Measurements from ENCODE around the gene SDHD. TPM values are rescaled to one million over a fixed set of nuclear protein-coding genes. Genes with fewer than 3 reads are reported as not detected.

The SDHD gene
- total RNA-seq, 1 donor from 2014 or later = 69.7 TPM

- no peak for DNase-seq (ENCODE audit: low read depth)
- TF ChIP-seq CTCF (IDR thresholded peaks at IDR 0.05; ENCODE audit: insufficient read depth, low read length, poor library complexity, severe bottlenecking) = no peak
Measured at GRCh38 chr11:112114460-112114859, 27.8 kb downstream of the SDHD start.

GRCh38 chr11:112115386-112115785, 28.7 kb downstream of the SDHD start:
- H3K36me3 ChIP-seq (ENCODE audit: control insufficient read depth, insufficient read depth, low read length) = no peaks in the 10 kb centered on the region
- no peak for DNase-seq (ENCODE audit: low read depth)
- no peak overlapping the region for H3K4me3 ChIP-seq (ENCODE audit: low read depth, low read length)
- no peak for TF ChIP-seq CTCF (IDR thresholded peaks at IDR 0.05; ENCODE audit: insufficient read depth, low read length, poor library complexity, severe bottlenecking)
- H3K27me3 ChIP-seq (ENCODE audit: control insufficient read depth, insufficient read depth, low read length) = no peaks in the 10 kb centered on the region

More at GRCh38 chr11:112114460-112114859, 27.8 kb downstream of the SDHD start:
- H3K36me3 ChIP-seq (ENCODE audit: control insufficient read depth, insufficient read depth, low read length) = no peaks in the 10 kb centered on the region
- H3K27me3 ChIP-seq (ENCODE audit: control insufficient read depth, insufficient read depth, low read length) = no peaks in the 10 kb centered on the region
- H3K4me3 ChIP-seq (ENCODE audit: low read depth, low read length) = no peak overlapping the region

DNA sequence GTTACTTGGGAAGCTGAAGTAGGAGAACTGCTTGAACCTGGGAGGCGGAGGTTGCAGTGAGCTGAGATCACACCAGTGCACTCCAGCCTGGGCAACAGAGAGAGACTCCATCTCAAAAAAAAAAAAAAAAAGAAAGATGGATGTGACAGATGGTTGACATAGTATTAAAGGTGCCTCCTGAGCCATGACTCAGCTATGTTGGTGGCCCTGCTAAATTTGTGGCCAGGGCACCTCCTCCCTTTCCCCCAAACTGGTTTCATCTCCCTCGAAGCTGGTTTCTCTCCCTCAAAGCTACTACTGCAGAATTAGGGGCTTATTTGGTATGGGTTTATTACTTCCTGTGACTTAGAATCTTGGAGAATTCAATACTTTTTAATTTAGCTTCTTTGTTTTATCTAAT, 31.5 kb downstream of the SDHD start:
- Histone ChIP-seq H3K36me3 (ENCODE audit: control insufficient read depth, insufficient read depth, low read length) (no peaks in the 10 kb centered on the region), H3K27me3 (ENCODE audit: control insufficient read depth, insufficient read depth, low read length) (no peaks in the 10 kb centered on the region), H3K4me3 (ENCODE audit: low read depth, low read length) (no peak overlapping the region)
- no peak for TF ChIP-seq CTCF (IDR thresholded peaks at IDR 0.05; ENCODE audit: insufficient read depth, low read length, poor library complexity, severe bottlenecking)
- DNase-seq (ENCODE audit: low read depth) = no peak

- no peak overlapping the region for H3K4me3 ChIP-seq (ENCODE audit: low read depth, low read length)
- TF ChIP-seq CTCF (IDR thresholded peaks at IDR 0.05; ENCODE audit: insufficient read depth, low read length, poor library complexity, severe bottlenecking) = no peak
- no peaks in the 10 kb centered on the region for H3K27me3 ChIP-seq (ENCODE audit: control insufficient read depth, insufficient read depth, low read length)
- H3K36me3 ChIP-seq (ENCODE audit: control insufficient read depth, insufficient read depth, low read length) = no peaks in the 10 kb centered on the region
- no peak for DNase-seq (ENCODE audit: low read depth)
Measured at GRCh38 chr11:112121981-112122615, 35.4 kb downstream of the SDHD start.

DNA sequence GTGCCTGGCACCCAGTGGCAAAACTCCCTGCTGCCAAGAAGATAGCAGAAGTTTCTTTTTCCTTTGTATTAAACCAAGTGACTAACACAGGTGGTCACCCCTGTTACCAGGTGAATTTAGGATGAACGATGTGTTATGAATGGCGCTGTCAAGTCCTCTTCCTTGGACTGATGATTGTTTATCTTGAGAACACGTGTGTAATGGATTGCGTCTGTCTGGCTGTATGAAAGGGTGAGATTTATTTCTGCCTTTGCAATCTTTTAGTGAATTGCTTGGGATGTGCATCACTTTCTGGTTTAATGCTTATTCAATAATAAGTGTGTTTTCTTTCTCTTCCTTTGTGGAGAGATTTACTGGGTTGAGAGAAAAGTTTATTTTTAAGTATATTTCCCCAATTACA, 36.5 kb downstream of the SDHD start:
- H3K36me3 ChIP-seq (ENCODE audit: control insufficient read depth, insufficient read depth, low read length) = no peaks in the 10 kb centered on the region
- H3K4me3 ChIP-seq (ENCODE audit: low read depth, low read length) = no peak overlapping the region
- no peak for DNase-seq (ENCODE audit: low read depth)
- no peaks in the 10 kb centered on the region for H3K27me3 ChIP-seq (ENCODE audit: control insufficient read depth, insufficient read depth, low read length)
- no peak for TF ChIP-seq CTCF (IDR thresholded peaks at IDR 0.05; ENCODE audit: insufficient read depth, low read length, poor library complexity, severe bottlenecking)

- no peaks in the 10 kb centered on the region for H3K36me3 ChIP-seq (ENCODE audit: control insufficient read depth, insufficient read depth, low read length)
- TF ChIP-seq CTCF (IDR thresholded peaks at IDR 0.05; ENCODE audit: insufficient read depth, low read length, poor library complexity, severe bottlenecking) = no peak
Measured at GRCh38 chr11:112127056-112127455, 40.4 kb downstream of the SDHD start.

More at GRCh38 chr11:112127056-112127455, 40.4 kb downstream of the SDHD start:
- no peak for DNase-seq (ENCODE audit: low read depth)
- Histone ChIP-seq H3K27me3 (ENCODE audit: control insufficient read depth, insufficient read depth, low read length) (no peaks in the 10 kb centered on the region), H3K4me3 (ENCODE audit: low read depth, low read length) (no peak overlapping the region)

Measured in kidney epithelial cell (primary cell).